ENCODE measurements around the gene SPP2. TPM values are rescaled to one million over a fixed set of nuclear protein-coding genes. Genes with fewer than 3 reads are reported as not detected.

Gene SPP2
- total and polyA plus RNA-seq, 2 of the 8 experiments (the other 6 are each of a cell fraction or from before 2014, with no cell fraction given), result not detected

DNA sequence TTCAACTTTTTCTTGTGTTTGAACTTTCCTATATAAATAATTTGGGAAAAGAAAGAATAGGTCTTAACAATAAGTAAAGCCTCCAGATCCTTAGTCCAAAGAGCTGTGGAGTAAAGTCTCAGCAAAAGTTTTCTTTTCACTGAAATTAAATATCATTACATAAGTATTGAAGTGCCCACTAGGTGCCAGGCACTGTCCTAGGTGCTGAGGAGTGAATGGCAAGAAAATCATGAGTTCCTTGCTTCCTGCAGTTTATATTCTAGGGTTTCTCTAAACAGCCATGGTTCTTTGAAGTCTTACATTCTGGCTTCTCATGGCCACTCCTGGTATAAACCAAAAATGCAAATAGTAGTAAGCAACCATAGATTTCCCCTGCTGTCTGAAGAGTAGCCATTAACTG is 59.7 kb downstream of the SPP2 start:
- no peaks in the 10 kb centered on the region for H3K79me2 ChIP-seq (ENCODE audit: control insufficient read depth in 1 of 2, insufficient read depth in 2 of 2, low read length in 2 of 2)
- H3K79me1 ChIP-seq (ENCODE audit: low read depth, low read length), result no peaks in the 10 kb centered on the region
- H3K9ac ChIP-seq (replicated peaks in 1 of 4; ENCODE audit: extremely low read depth in 1 of 4, low read depth in 3 of 4, low read length in 3 of 4), result no peak overlapping the region
- H3K56ac ChIP-seq (replicated peaks; ENCODE audit: insufficient read length, low read depth, low read length), result no peak overlapping the region
- no peak overlapping the region for H2BK15ac ChIP-seq (ENCODE audit: low read length)
- CTCF ChIA-PET (ENCODE audit: partially characterized antibody), result interaction anchor here (1.1 kb wide), 1 partner anchor 391 kb away, joined by 4 read pairs; no protein-coding TSS in a partner anchor
- H4K91ac ChIP-seq (replicated peaks; ENCODE audit: insufficient read length, low read length), result no peak overlapping the region
- no peak overlapping the region for H2BK12ac ChIP-seq (ENCODE audit: low read depth, low read length)
- no peaks in the 10 kb centered on the region for H3K27me3 ChIP-seq (replicated peaks in 1 of 4; ENCODE audit: control insufficient read depth in 3 of 4, extremely low read depth in 1 of 4, insufficient read depth in 3 of 4, low read length in 3 of 4)
- FAIRE-seq (no peak), DNase-seq (ENCODE audit: low read depth in 1 of 2, low spot score in 2 of 2) (no peak)
- H3K23me2 ChIP-seq (ENCODE audit: low read depth, low read length), result no peaks in the 10 kb centered on the region
- no peaks in the 10 kb centered on the region for H3K9me3 ChIP-seq (ENCODE audit: insufficient read depth in 2 of 2, low read depth in 1 of 2, low read length in 1 of 2)
- no peak overlapping the region for H2AK5ac ChIP-seq (ENCODE audit: low read depth, low read length)
- H3K14ac ChIP-seq (ENCODE audit: insufficient read length), result no peak overlapping the region
- H3K27ac ChIP-seq (ENCODE audit: low read depth, low read length), result no peak overlapping the region
- H4K20me1 ChIP-seq (replicated peaks in 1 of 2; ENCODE audit: control insufficient read depth in 1 of 2, insufficient read depth in 2 of 2, low read length in 2 of 2), result no peaks in the 10 kb centered on the region
- no peak overlapping the region for H4K8ac ChIP-seq (ENCODE audit: extremely low read depth, insufficient read depth, low read length)
- no peak overlapping the region for H2BK20ac ChIP-seq (ENCODE audit: low read length)
- no peak overlapping the region for H2BK5ac ChIP-seq (ENCODE audit: low read depth, low read length)
- no peak overlapping the region for H4K5ac ChIP-seq (ENCODE audit: insufficient read length, low read depth, low read length)
- no peak overlapping the region for H3K18ac ChIP-seq (ENCODE audit: extremely low read depth, low read length)
- H3K4me1 ChIP-seq (replicated peaks in 1 of 4; ENCODE audit: control insufficient read depth in 3 of 4, insufficient read depth in 4 of 4, low read length in 3 of 4), result no peaks in the 10 kb centered on the region
- H3K4me3 ChIP-seq (ENCODE audit: extremely low read depth in 1 of 4, insufficient read depth in 2 of 4, low read depth in 3 of 4, low read length in 4 of 4), result no peak overlapping the region
- no peak overlapping the region for H3K4me2 ChIP-seq (ENCODE audit: insufficient read depth in 1 of 2, low read depth in 2 of 2, low read length in 2 of 2)
- no peak overlapping the region for H3K4ac ChIP-seq (replicated peaks; ENCODE audit: insufficient read length, low read depth, low read length)
- H2AFZ ChIP-seq (ENCODE audit: low read length), result no peak overlapping the region
- POLR2A ChIA-PET (ENCODE audit: partially characterized antibody), result no interaction called here
- no peak overlapping the region for H3K23ac ChIP-seq (ENCODE audit: insufficient read length)
- H3K36me3 ChIP-seq (ENCODE audit: control insufficient read depth in 2 of 4, insufficient read depth in 4 of 4, low read length in 3 of 4), result no peaks in the 10 kb centered on the region
- H2BK120ac ChIP-seq (replicated peaks; ENCODE audit: low read depth, low read length), result no peak overlapping the region
- TF ChIP-seq TAF1 (IDR thresholded peaks at IDR 0.05; ENCODE audit: low read depth, low read length) (no peak), HDAC2 (IDR thresholded peaks at IDR 0.05; ENCODE audit: borderline replicate concordance in 1 of 2, low read depth in 2 of 2, low read length in 2 of 2) (no peak), ASH2L (IDR thresholded peaks at IDR 0.05; ENCODE audit: low read length) (no peak), RNF2 (IDR thresholded peaks at IDR 0.05; ENCODE audit: borderline replicate concordance, low read depth, low read length, missing control alignments, poor library complexity, severe bottlenecking) (no peak), YY1 (IDR thresholded peaks at IDR 0.05; ENCODE audit: low read depth, low read length) (no peak), RBBP5 (IDR thresholded peaks at IDR 0.05; ENCODE audit: borderline replicate concordance, low read depth, low read length) (no peak), BCL11A (IDR thresholded peaks at IDR 0.05; ENCODE audit: low read depth in 2 of 2, low read length in 2 of 2) (no peak), SRF (IDR thresholded peaks at IDR 0.05; ENCODE audit: low read depth, low read length) (no peak), GTF2F1 (IDR thresholded peaks at IDR 0.05; ENCODE audit: borderline replicate concordance, low read depth, low read length) (no peak), NANOG (IDR thresholded peaks at IDR 0.05; ENCODE audit: insufficient read depth, low read depth, low read length, poor library complexity, severe bottlenecking) (no peak), HDAC6 (IDR thresholded peaks at IDR 0.05; ENCODE audit: low read depth, low read length) (no peak)
- TF ChIP-seq, protein P1, sequence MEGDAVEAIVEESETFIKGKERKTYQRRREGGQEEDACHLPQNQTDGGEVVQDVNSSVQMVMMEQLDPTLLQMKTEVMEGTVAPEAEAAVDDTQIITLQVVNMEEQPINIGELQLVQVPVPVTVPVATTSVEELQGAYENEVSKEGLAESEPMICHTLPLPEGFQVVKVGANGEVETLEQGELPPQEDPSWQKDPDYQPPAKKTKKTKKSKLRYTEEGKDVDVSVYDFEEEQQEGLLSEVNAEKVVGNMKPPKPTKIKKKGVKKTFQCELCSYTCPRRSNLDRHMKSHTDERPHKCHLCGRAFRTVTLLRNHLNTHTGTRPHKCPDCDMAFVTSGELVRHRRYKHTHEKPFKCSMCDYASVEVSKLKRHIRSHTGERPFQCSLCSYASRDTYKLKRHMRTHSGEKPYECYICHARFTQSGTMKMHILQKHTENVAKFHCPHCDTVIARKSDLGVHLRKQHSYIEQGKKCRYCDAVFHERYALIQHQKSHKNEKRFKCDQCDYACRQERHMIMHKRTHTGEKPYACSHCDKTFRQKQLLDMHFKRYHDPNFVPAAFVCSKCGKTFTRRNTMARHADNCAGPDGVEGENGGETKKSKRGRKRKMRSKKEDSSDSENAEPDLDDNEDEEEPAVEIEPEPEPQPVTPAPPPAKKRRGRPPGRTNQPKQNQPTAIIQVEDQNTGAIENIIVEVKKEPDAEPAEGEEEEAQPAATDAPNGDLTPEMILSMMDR (IDR thresholded peaks at IDR 0.05; ENCODE audit: control extremely low read depth in 1 of 3, insufficient read depth in 1 of 3, low read depth in 1 of 3, low read length in 3 of 3), result no peak

Measured in H1 (cell line).